GM19193 (cell line): Measurements from ENCODE around the gene GPR25.

Source experiments
- POLR2A ChIP-seq: IDR thresholded peaks from 4 replicates; pipeline ENCODE4 v1.6.1; 2011; ENCODE audit not compliant: insufficient read depth, insufficient read length; ENCODE audit errors: extremely low read depth

Gene GPR25

DNA sequence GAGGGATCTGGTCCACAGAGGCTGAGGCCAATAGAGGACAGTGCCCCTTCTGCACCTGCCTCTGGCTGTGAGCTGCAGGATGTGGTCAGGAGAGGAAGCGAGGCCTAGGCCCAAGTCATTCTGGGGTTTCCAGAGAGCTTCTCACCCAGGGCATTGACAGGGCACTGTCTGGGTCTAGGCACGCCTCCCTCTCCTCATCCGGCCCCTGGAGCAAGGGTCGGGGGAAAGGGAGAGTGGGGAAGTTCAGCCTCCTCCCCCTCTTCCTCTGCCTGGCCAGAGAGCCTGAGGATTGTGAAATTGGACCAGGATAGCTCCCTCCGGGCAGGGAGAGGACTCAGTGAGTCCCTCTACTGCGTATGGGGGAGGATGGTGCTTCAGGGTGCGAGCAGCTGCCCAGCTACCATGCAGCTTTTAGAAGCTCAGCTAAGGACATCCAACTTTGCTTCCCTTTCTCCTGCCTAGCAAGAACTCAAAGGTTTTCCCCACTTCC lies 15.6 kb downstream of the GPR25 start:
- TF ChIP-seq POLR2A = peak; percentile 79

DNA sequence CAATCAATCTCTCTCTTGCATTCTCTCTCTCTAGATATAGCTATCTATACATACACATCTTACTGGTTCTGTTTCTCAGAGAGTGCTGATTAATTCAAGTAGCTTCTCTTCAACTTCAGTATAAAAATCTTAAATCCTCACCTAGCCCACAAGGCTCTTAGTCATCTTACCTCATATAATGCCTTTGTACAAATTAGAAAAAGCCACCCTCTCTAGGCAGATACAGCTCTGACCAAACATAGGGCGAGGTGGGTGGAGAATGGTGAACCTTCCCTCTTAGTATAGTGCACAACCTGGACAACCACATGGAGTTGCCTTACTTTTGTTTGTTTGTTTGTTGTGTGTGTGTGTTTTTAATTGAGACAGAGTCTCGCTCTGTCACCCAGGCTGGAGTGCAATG lies 16.8 kb downstream of the GPR25 start:
- no peak for TF ChIP-seq POLR2A

DNA sequence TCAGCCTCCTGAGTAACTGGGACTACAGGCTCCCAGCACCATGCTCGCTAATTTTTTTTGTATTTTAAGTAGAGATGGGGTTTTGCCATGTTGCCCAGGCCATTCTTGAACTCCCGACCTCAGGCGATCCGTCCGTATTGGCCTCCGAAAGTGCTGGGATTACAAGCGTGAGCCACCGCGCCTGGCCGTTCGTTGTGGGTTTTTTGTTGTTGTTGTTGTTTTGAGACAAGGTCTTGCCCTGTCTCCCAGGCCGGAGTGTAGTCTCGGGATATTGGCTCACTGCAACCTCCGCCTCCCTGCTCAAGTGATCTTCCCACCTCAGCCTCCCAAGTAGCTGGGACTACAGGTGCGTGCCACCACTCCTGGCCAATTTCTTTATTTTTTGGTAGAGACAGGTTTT lies 17.2 kb downstream of the GPR25 start:
- no peak for TF ChIP-seq POLR2A

DNA sequence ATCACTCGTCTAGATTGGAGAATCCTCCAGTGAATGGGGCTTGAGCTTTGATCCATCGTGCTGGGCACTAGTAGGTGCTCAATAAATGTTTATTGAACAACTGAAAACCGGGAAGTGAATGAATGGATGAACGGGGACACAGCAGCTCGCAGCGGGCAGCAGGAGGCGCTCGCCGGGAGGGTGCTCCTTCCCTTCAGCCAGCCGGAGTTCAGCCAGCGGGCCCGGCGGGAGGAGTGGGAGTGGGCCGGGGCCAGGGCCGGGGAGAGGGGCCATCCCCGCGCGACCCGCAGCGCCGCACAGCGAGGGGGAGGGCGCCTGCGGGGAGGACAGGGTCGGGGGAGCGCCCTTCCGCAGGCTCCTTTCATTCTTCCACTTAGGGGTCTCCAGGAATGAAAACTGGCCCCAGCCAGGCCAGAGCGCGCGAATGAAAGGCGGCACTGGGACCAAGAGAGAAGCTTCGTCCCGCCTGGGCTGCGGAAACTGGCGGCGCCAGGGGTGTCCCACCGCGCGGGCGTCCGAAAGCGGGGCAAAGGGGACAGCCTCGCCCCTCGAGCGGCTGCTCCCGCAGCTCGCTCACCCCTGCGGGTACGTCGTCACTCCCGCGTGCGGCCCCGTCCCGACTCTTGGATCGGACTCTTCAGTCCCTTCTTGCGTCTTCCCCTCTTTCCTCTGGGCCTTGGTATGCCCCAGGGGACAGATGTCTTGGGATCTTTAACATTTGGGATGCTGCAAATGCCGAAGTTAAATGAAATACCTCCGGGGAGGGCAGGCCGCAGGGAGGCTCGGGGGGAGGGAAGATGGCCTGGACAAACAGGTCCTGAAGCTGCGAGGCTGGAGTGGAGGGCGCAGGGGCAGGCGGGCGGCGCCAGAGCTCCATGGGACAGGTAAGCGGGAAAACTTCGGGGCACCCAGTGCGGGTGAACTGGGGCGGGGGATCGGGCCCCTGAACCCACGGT lies 18.3 kb downstream of the GPR25 start:
- TF ChIP-seq POLR2A = peak; percentile 50

DNA sequence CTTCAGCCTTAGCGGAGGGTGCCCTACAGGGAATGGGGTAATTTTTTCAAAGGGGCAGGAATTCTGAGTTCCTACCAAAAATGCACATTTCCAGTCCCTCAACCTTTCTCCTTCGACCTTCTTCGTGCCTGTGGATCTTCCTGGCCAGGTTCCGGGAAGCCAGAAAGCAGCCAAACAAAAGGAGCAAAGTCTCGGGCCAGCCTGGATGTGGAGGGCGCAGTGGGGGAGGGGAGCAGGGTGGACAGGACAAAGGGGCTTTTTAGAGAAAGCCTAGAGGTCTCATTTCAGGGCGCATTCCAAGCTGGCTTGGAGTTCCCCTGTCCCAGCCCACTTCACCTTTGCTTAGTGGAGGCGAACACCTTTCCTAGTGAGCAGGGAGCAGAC lies 19.0 kb downstream of the GPR25 start:
- TF ChIP-seq POLR2A = no peak

DNA sequence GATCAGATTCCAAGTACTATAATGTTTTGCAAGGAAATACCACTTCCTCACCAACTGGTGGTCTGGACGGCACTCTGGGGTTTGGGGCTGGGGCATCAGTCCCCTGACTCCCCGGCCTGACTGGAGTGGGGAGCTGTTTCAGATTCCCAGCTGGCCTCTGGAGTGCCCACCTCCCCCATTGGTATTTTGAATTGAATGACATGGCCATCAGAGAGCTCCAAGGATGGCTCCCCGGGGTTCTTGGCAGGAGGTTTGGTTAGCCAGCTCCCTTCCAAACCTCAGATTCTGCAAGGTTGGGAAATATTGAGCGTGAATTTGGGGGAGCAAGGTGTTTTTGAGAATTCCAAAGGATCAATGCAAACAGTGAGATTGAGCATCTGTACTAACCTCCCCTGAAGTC lies 19.8 kb downstream of the GPR25 start:
- TF ChIP-seq POLR2A = no peak

DNA sequence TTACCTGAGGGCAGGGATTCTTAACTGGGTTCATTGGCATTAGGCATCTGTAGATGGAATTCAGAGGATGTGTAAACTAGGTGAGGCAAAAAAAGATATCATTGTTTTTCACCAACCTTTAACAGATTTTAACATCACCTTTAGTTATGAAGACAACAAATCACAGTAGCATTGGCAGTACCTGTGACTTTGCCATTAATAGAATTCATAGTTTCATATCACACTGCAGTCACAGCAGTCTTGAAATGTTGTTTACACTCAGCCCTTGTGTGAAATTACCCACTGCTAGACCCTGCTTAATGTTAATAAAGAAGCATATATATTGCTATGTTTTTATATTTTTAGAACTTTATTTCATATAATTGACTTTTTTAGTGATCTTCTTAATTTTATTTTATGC lies 20.2 kb downstream of the GPR25 start:
- TF ChIP-seq POLR2A = no peak

DNA sequence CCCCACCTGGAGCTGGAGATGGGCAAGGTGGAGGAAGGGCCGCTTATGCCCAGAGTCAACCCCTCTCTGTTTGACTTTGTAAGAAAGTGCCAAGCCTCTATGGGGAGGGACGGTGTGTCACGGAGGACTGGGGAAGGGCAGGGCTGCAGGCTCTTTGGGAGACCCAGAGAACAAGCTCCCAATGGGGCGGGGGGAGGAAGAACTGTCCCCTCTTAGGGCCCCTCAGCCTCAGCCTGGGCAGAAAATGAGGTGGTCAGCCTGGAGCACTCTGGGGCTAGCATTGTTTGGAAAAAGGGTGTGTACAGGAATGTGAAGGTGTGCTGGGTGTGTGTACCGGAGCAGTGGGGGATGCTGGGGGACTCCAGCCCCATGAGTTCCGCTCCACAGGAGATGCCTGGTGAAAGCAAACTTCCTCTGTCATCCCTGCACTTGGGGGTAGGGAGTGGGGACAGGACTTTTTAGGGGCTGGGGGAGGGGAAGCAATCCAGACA lies 20.7 kb downstream of the GPR25 start:
- no peak for TF ChIP-seq POLR2A

DNA sequence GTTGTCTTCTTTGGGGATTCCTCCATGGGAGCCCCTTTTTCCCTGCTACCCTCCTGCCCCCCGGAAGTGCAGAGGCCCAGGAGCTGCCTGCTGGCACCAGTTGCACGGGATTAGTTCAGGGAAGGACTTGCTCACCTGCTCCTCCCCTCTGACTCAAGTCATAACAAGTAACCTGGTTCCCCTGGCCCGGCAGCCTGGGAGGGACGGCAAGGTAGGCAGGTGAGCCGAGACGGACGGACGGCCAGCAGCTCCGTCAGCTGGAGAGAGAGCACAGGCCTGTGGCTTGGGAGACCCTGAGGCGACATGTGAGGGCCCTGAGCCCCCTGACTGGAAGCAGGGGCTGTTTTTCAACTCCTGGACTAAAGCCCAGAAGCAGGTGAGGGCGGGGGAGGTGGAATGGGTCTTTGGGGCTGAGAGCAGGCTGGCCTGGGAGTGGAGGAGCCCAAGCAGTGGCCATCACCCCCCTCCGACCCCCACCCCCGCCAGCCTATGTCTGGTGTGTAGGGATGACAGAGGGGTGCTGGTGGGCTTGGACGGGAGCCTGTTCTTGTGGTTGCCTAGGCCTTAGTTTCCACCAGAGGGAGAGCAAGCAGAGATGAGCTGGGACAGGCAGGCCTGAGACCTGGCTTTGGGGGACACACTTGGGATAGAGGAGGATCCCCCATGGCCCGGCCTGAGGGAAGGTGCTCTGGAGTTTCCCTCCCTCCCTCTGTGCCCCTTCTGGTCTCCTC lies 22.1 kb downstream of the GPR25 start, which contains the start of gene INAVA:
INAVA (plus strand) TSS at position 189 of the 731 bp plus-strand sequence. CDS start 3,501 bp downstream, outside the sequence.
- TF ChIP-seq POLR2A = no peak

DNA sequence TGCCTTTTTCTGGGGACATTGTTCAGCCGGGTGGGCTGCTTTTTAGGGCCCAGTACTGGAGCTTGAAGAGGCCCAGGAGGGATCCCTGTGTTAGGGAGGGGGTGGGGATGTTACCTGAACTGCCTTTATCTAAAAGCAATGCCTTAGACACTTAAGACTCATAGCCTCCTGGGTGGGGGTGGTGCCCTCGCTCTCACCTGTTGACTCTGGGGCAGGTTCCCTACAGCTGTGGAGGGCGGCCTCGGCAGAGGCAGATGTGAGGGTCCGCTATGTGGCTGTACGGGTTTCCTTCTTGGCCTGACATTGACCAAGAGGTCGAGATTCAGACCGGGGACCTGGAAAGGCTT lies 22.6 kb downstream of the GPR25 start:
- no peak for TF ChIP-seq POLR2A

DNA sequence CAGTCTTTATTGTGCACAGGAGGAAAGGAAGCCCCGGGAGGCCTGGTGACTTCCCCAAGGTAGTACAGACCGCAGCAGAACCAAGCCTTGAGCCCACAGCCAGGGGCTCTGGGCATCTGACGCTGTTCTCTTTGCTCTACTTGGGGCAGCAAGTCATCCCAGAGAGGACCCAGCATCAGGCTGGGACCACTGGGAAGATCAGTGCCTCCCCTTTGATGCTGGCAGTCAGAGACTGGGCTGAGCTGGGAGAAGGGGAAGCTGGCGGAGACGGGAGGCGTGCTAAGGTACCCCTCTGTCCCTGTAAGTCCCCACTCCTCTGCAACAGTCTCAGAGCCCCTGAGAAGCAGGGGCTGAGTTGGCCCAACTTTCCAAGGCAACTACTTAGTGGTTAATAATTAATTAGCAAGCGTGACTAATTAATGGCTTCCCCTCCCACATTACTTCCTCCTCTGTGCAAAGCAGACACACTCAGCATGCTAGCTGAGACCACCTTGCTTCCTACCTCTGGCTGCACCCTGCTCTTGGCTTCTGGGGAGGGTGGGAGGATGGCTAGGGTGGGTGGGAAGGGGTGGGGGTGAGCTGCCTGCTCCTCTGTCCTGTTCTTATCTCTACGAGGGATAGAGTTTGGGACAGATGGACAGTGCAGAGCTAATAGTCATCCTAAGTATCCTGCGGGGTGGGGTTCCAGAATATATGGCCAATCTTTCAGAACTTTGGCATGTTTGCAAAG lies 23.2 kb downstream of the GPR25 start:
- TF ChIP-seq POLR2A = no peak

DNA sequence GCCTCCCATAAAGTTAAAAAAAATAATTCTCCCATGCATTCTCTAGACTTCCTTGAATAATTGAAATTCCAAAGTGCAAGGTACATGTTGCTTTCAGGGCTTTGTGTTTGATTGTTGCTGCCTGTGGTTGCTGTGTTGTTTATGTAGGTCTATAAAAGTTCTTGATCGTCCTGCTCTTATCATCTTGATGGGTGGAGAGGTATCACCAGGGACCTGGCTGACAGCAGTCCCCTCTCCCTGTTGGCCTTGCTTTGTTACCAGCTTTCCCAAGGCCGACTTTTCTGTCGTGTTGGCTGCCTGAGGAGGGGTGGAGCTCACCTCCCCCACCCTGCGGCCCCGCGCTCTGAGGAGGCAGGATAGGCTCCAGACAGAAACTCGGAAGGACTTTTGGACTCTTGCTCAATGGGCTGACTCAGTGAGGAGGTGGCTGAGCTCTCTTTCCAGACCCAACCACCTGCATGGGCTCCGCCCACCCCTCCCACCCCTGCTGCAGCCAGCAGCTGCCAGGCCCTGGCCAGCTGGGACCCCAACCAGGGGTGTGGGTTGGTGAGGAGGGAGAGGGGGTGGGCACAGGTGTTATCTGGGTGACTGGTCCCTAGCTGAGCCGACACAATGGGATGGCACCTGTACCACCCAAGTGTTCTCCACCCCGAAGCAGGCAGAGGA lies 23.9 kb downstream of the GPR25 start:
- no peak for TF ChIP-seq POLR2A

DNA sequence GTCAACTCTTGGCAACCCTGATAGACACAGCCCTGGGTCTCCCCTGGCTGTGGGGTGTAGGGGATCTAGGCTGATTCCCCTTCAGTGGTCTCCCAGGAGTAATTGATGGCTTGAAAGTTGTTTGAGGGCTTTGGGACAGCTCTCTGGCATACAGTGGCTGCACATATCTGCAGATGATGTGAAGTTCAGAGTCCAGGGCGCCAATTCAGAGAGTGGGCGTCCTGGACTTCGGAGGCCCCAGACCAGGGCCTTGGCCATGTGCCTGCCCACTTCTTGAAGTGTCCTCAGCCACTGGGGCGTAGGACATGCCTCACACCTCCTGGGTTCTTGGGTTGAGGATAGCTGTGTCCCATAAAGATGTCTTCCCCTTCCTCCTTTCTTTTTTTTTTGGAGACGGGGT lies 24.5 kb downstream of the GPR25 start:
- no peak for TF ChIP-seq POLR2A

DNA sequence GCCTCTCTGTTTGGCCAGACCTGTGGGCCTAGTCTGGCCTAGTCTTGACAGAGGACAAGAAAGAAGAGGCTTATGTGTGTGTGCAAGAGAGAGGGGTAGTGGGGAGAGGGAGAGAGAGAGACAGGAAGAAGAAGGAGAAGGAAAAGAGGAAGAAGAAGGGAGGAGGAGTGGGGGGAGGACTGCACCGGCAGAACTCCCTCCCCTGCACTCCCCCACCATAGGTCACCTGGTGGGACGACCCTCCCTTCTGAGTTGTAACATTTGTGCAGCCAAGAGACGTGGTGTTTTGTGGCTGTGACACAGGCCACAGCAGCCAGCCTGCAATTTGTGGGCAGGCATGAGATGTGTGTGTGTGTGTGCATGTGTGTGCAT lies 26.2 kb downstream of the GPR25 start:
- no peak for TF ChIP-seq POLR2A
